Stomach (tissue), 9 donors: ENCODE results near the gene HADH. TPM values are rescaled to one million over a fixed set of nuclear protein-coding genes. Genes with fewer than 3 reads are reported as not detected.

Experiments used
- DNase-seq, 2 donors: peaks; one replicate each; pipeline versions ENCODE4 v3.0.0 to v3.0.0-alpha.2; 2013 to 2019
- H3K27ac ChIP-seq, 5 donors: fragments of 200-600 bp in 4 of 5; sonication (generic) in 4 of 5; one replicate each; pipeline ENCODE4 v1.5.1; 2013 to 2019; ENCODE audit warnings: mild to moderate bottlenecking in 1 of 5, moderate library complexity in 1 of 5
- H3K27me3 ChIP-seq, 3 donors: fragments of 200-600 bp; sonication (generic); one replicate each; pipeline ENCODE4 v1.5.1; 2017 to 2019; ENCODE audit warnings: mixed run types in 1 of 3
- H3K36me3 ChIP-seq, 4 donors: fragments of 200-600 bp; sonication (generic); 1 replicate in 3 of 4; 2 replicates in 1 of 4; pipeline ENCODE4 v1.5.1; 2016 to 2019
- H3K4me1 ChIP-seq, 4 donors: fragments of 200-600 bp; sonication (generic); one replicate each; pipeline ENCODE4 v1.5.1; 2016 to 2019
- H3K4me3 ChIP-seq, 4 donors: fragments of 200-600 bp; sonication (generic) in 3 of 4; one replicate each; pipeline ENCODE4 v1.5.1; 2016 to 2019; ENCODE audit warnings: mild to moderate bottlenecking in 1 of 4
- H3K9me3 ChIP-seq, 4 donors: fragments of 200-600 bp; sonication (generic); one replicate each; pipeline ENCODE4 v1.5.1; 2016 to 2019
- EP300 ChIP-seq: sonication (generic); formaldehyde crosslinking; IDR thresholded peaks from one replicate; pipeline ENCODE4 v1.6.1; 2017; ENCODE audit warnings: antibody characterized with exemption
- POLR2A ChIP-seq, 4 donors: fragments of 450-650 bp; IDR thresholded peaks; one replicate each; pipeline ENCODE4 v1.6.1; 2016; ENCODE audit warnings: antibody characterized with exemption in 4 of 4, control low read depth in 2 of 4, mild to moderate bottlenecking in 1 of 4, moderate library complexity in 1 of 4
- POLR2AphosphoS5 ChIP-seq, 3 donors: sonication (generic); formaldehyde crosslinking; IDR thresholded peaks; one replicate each; pipeline ENCODE4 v1.6.1; 2016; ENCODE audit warnings: antibody characterized with exemption in 3 of 3
- WGBS, 5 donors: extraction: QIAGEN DNeasy Blood & Tissue Kit in 3 of 5; methylation state at CpG; one replicate each; pipeline versions ENCODE4 v1.1.5 to v1.1.7; 2013 to 2018; 5-methylcytosine and 5-hydroxymethylcytosine counted together
- intact Hi-C: fragments of 100-400 bp; cut with DNase I; formaldehyde crosslinking; loops from one replicate; pipeline ENCODE4 v1.15.1; 2023; ENCODE audit warnings: low total_unique reads
- polyA plus RNA-seq, 3 donors: library from polyadenylated mRNA; stranded (reverse); fragments of 200-250 nt; gene quantifications; one replicate each; pipeline ENCODE4 v1.2.3, GENCODE V29; 2013
- total RNA-seq, 5 donors: library from RNA; depleted of rRNA; stranded (reverse); fragments of >200 nt; gene quantifications; one replicate each; pipeline versions ENCODE4 v1.1.0 to v1.2.3, GENCODE V29; 2014 to 2016
- TF ChIP-seq, protein P1 (sequence below), 7 experiments: fragments of 450-650 bp in 4 of 7; fragments of 200-600 bp in 3 of 7; sonication (generic) in 3 of 7; IDR thresholded peaks; one replicate each; pipeline ENCODE4 v1.5.1; 2016 to 2019; ENCODE audit warnings: antibody characterized with exemption in 7 of 7, control low read depth in 2 of 7, mild to moderate bottlenecking in 1 of 7
- donor health status: healthy with polysubstance abuse.
- donor health status: Bipolar disorder and iron deficiency.
- donor health status: healthy.

HADH gene
- total and polyA plus RNA-seq, 8 donors = 51.6 to 118 (median 64.7) TPM

DNA sequence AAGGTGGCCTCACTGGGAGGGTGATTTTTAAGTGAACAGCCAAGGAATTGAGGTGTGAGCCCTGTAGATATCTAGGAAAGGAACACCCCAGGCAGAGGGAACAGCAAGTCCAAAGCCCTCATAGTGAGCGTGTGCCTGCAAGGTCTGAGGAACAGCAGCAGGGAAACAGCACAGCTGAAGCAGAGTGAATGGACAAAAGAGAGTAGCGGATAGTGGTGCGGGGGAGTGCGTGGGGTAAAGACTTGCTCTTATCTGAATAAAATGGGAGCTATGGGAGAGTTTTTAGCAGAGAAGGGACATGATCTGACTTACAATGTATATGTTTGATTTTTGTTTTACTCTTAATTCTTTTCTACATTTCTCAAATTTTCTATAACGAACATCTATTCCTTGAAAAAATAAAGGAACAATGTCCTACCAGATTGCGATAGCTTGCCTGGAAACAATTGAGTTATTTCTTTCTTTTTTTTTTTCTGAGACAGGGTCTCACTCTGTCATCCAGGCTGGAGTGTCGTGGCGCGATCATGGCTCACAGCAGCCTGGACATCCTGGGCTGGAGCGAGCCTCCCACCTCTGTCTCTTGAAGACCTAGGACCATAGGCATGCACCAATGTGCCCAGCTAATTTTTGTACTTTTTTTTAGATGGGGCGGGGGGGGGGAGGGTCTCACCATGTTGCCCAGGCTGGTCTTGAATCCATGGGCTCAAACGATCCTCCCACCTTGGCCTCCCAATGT is 19.5 kb upstream of the HADH start:
- TF ChIP-seq, protein P1, sequence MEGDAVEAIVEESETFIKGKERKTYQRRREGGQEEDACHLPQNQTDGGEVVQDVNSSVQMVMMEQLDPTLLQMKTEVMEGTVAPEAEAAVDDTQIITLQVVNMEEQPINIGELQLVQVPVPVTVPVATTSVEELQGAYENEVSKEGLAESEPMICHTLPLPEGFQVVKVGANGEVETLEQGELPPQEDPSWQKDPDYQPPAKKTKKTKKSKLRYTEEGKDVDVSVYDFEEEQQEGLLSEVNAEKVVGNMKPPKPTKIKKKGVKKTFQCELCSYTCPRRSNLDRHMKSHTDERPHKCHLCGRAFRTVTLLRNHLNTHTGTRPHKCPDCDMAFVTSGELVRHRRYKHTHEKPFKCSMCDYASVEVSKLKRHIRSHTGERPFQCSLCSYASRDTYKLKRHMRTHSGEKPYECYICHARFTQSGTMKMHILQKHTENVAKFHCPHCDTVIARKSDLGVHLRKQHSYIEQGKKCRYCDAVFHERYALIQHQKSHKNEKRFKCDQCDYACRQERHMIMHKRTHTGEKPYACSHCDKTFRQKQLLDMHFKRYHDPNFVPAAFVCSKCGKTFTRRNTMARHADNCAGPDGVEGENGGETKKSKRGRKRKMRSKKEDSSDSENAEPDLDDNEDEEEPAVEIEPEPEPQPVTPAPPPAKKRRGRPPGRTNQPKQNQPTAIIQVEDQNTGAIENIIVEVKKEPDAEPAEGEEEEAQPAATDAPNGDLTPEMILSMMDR (IDR thresholded peaks at IDR 0.05) = no peak
- no peak for TF ChIP-seq POLR2AphosphoS5 (IDR thresholded peaks at IDR 0.05)
- TF ChIP-seq POLR2A (IDR thresholded peaks at IDR 0.05) = no peak
- TF ChIP-seq EP300 = no peak
- H3K9me3 ChIP-seq = no peaks in the 10 kb centered on the region
- H3K36me3 ChIP-seq = no peaks in the 10 kb centered on the region
- intact Hi-C loops = no loop called here
- H3K27ac ChIP-seq = no peak overlapping the region
- H3K27me3 ChIP-seq = no peaks in the 10 kb centered on the region
- WGBS, 5 donors = 93 to 96% (median 96%) methylated on average over 12 of the region's 12 CpGs
- H3K4me3 ChIP-seq = no peak overlapping the region
- H3K4me1 ChIP-seq = no peaks in the 10 kb centered on the region
- DNase-seq = no peak

DNA sequence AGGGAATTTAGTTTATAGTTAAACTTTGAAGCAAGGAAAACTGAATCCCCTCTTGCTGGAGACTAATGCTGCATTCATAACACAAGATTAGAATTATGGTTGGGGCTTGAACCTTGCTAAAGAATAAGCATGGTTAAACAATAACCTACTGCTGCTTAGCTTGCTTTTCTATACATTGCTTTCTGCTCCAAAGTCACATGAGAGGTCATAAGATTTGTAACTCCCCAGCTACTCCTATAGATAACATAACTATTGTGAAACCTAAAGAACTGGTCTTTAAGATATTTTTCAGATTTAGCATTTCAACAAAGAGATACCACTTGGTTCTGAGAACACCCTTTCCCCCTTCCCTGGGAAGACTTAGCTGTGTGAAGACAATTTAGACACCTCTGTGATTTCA is 17.1 kb upstream of the HADH start:
- H3K27ac ChIP-seq = no peak overlapping the region
- no peak overlapping the region for H3K4me3 ChIP-seq
- TF ChIP-seq, protein P1 (IDR thresholded peaks at IDR 0.05) = no peak
- no peak for TF ChIP-seq POLR2AphosphoS5 (IDR thresholded peaks at IDR 0.05)
- TF ChIP-seq EP300 = no peak
- TF ChIP-seq POLR2A (IDR thresholded peaks at IDR 0.05) = no peak
- H3K9me3 ChIP-seq = no peaks in the 10 kb centered on the region
- H3K36me3 ChIP-seq = no peaks in the 10 kb centered on the region
- DNase-seq = no peak
- intact Hi-C loops = no loop called here
- H3K4me1 ChIP-seq = no peaks in the 10 kb centered on the region
- H3K27me3 ChIP-seq = no peaks in the 10 kb centered on the region

DNA sequence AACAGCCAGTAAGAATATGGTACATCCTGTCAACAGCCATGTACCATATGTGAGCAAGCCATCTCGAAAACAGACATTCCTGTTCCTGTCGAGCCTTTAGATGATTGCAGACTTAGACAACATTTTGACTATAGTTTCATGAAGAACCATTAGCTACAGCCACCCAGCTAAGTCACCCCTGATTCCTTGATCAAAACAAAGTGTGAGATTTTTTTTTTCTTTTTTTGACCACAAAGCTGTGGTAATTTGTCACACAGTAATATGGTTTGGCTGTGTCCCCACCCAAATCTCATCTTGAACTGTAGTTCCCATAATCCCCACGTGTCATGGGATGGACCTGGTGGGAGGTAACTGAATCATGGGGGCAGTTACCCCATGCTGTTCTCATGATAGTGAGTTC is 15.2 kb upstream of the HADH start:
- no peaks in the 10 kb centered on the region for H3K27me3 ChIP-seq
- H3K9me3 ChIP-seq = no peaks in the 10 kb centered on the region
- TF ChIP-seq, protein P1 (IDR thresholded peaks at IDR 0.05) = no peak
- H3K36me3 ChIP-seq = no peaks in the 10 kb centered on the region
- no peak for DNase-seq
- H3K4me3 ChIP-seq = no peak overlapping the region
- H3K27ac ChIP-seq = no peak overlapping the region
- 88 to 95% (median 91%) methylated on average over 3 of the region's 3 CpGs for WGBS, 5 donors
- no peaks in the 10 kb centered on the region for H3K4me1 ChIP-seq
- intact Hi-C loops = no loop called here

DNA sequence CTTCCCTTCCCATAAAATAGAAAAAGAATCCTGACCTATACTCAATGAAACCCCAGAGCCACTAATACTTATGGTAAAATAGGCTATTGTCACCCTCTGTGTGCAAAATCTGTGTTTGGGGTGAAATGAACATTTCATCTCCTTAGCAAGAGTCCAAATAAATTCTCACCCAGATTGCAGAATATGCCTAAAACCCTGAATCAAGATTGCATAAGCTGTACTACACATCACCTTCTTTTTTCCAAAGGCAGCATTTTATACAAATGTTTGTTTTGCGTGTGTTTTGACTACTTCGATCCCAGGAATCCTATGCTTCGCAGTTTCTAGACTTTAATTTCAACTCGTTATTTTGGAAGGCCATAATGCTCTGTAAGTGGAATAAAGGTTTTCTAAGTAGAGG is 12.2 kb upstream of the HADH start:
- Histone ChIP-seq H3K36me3 (no peaks in the 10 kb centered on the region), H3K4me3 (no peak overlapping the region), H3K27ac (no peak overlapping the region), H3K27me3 (no peaks in the 10 kb centered on the region), H3K4me1 (no peaks in the 10 kb centered on the region), H3K9me3 (no peaks in the 10 kb centered on the region)
- TF ChIP-seq, protein P1 (IDR thresholded peaks at IDR 0.05) = no peak
- no peak for TF ChIP-seq EP300
- no peak for TF ChIP-seq POLR2AphosphoS5 (IDR thresholded peaks at IDR 0.05)
- TF ChIP-seq POLR2A (IDR thresholded peaks at IDR 0.05) = no peak
- 90 to 95% (median 92%) methylated on average over 4 of the region's 4 CpGs for WGBS, 5 donors
- no peak for DNase-seq
- intact Hi-C loops = no loop called here
